HEK293 (cell line): Measurements from ENCODE around the gene PDE3B.

Experiments used
- GLI2 ChIP-seq: fragments of 450-650 bp; formaldehyde crosslinking; IDR thresholded peaks from 2 replicates; pipeline ENCODE4; 2017; ENCODE audit warnings: missing biosample characterization, missing genetic modification characterization, low read depth, borderline replicate concordance
- YY1 ChIP-seq: fragments of 450-650 bp; formaldehyde crosslinking; IDR thresholded peaks from 2 replicates; pipeline ENCODE4 v1.5.1; 2018; ENCODE audit warnings: missing biosample characterization, missing genetic modification characterization
- ZNF501 ChIP-seq: fragments of 450-650 bp; formaldehyde crosslinking; IDR thresholded peaks from 2 replicates; pipeline ENCODE4 v1.5.1; 2016; ENCODE audit warnings: missing biosample characterization, missing genetic modification characterization
- ZNF785 ChIP-seq: fragments of 450-650 bp; formaldehyde crosslinking; IDR thresholded peaks from 2 replicates; pipeline ENCODE4 v1.5.1; 2016; ENCODE audit warnings: missing biosample characterization, missing genetic modification characterization
- TF ChIP-seq, protein P1 (sequence below): fragments of 450-650 bp; formaldehyde crosslinking; IDR thresholded peaks from 2 replicates; pipeline ENCODE4 v1.5.1; 2016; ENCODE audit warnings: missing biosample characterization, missing genetic modification characterization
- TF ChIP-seq, protein P2 (sequence below): fragments of 450-650 bp; formaldehyde crosslinking; IDR thresholded peaks from 2 replicates; pipeline ENCODE4 v1.5.1; 2017; ENCODE audit warnings: missing biosample characterization, missing genetic modification characterization
- TF ChIP-seq, protein P3 (sequence below): fragments of 450-650 bp; formaldehyde crosslinking; IDR thresholded peaks from 2 replicates; pipeline ENCODE4 v1.5.1; 2016; ENCODE audit warnings: missing biosample characterization, missing genetic modification characterization

DNA sequence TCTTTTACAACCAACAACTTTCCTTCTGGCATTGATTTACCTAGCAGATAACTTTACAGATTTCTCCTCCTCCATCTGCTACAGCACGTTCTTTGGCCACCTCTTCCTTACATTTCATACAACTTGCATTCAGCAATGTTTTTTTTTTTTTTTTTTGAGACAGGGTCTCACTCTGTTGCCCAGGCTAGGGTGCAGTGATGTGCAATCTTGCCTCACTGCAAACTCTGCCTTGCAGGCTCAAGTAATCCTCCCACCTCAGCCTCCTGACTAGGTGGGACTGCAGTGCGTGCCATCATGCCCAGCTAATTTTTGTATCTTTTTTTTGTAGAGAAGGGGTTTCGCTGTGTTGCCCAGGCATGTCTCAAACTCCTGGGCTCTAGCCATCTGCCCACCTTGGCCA lies 6.5 kb downstream of the PDE3B start:
- TF ChIP-seq GLI2 (tag by site-specific recombination): no peak
- TF ChIP-seq, protein P1, sequence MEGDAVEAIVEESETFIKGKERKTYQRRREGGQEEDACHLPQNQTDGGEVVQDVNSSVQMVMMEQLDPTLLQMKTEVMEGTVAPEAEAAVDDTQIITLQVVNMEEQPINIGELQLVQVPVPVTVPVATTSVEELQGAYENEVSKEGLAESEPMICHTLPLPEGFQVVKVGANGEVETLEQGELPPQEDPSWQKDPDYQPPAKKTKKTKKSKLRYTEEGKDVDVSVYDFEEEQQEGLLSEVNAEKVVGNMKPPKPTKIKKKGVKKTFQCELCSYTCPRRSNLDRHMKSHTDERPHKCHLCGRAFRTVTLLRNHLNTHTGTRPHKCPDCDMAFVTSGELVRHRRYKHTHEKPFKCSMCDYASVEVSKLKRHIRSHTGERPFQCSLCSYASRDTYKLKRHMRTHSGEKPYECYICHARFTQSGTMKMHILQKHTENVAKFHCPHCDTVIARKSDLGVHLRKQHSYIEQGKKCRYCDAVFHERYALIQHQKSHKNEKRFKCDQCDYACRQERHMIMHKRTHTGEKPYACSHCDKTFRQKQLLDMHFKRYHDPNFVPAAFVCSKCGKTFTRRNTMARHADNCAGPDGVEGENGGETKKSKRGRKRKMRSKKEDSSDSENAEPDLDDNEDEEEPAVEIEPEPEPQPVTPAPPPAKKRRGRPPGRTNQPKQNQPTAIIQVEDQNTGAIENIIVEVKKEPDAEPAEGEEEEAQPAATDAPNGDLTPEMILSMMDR (tag by site-specific recombination): no peak
- no peak for TF ChIP-seq ZNF785 (tag by site-specific recombination)
- TF ChIP-seq, protein P2, sequence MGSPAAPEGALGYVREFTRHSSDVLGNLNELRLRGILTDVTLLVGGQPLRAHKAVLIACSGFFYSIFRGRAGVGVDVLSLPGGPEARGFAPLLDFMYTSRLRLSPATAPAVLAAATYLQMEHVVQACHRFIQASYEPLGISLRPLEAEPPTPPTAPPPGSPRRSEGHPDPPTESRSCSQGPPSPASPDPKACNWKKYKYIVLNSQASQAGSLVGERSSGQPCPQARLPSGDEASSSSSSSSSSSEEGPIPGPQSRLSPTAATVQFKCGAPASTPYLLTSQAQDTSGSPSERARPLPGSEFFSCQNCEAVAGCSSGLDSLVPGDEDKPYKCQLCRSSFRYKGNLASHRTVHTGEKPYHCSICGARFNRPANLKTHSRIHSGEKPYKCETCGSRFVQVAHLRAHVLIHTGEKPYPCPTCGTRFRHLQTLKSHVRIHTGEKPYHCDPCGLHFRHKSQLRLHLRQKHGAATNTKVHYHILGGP: no peak
- TF ChIP-seq, protein P3, sequence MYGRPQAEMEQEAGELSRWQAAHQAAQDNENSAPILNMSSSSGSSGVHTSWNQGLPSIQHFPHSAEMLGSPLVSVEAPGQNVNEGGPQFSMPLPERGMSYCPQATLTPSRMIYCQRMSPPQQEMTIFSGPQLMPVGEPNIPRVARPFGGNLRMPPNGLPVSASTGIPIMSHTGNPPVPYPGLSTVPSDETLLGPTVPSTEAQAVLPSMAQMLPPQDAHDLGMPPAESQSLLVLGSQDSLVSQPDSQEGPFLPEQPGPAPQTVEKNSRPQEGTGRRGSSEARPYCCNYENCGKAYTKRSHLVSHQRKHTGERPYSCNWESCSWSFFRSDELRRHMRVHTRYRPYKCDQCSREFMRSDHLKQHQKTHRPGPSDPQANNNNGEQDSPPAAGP (tag by site-specific recombination): no peak
- TF ChIP-seq ZNF501: no peak
- TF ChIP-seq YY1 (tag by site-specific recombination): no peak
